Left renal pelvis (tissue), 4 donors: ENCODE data around the gene PTPRN. TPM values are rescaled to one million over a fixed set of nuclear protein-coding genes. Genes with fewer than 3 reads are reported as not detected.
"Not testable (repeated sequence)": the region's sequence is repeated elsewhere in the genome, so short reads cannot be mapped to it uniquely, and the experiment has no call there.

Source experiments
- DNase-seq, 4 donors: peaks; one replicate each; pipeline ENCODE4 v3.0.0-alpha.2; 2013; ENCODE audit warnings: low read depth in 4 of 4, low spot score in 3 of 4
- polyA plus RNA-seq, 4 donors: library from polyadenylated mRNA; unstranded; fragments of 120-200 nt; gene quantifications; one replicate each; pipeline ENCODE4 v1.2.1, GENCODE V29; 2013; ENCODE audit not compliant: insufficient read length in 4 of 4

PTPRN gene
- polyA plus RNA-seq: under 1 TPM; 0.09 to 0.53 (median 0.20) TPM

DNA sequence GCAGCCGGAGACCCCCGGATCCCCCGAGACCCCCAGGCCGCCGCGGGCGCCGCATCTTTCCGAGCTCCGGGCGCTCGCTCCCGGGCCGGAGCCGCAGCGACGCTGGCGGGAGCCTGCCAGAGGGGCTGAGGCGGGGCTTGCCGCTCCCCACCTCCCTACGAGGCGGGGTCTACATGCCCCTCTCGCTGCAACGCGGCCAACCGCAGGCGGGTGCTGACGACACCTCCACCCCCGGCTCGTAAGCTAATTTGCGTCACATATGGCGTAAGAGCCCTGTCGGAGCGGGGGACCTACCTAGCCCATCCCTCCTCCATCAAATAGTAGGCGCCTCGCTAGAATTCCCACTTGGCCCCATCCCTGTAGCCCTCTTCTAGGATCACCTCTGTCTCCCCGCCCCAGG, at the start of gene PTPRN:
Gene PTPRN, minus strand, starts transcription at position 124 of the 400 bp plus-strand sequence. Its CDS starts 69 bp downstream, at position 55.
- DNase-seq: no peak

DNA sequence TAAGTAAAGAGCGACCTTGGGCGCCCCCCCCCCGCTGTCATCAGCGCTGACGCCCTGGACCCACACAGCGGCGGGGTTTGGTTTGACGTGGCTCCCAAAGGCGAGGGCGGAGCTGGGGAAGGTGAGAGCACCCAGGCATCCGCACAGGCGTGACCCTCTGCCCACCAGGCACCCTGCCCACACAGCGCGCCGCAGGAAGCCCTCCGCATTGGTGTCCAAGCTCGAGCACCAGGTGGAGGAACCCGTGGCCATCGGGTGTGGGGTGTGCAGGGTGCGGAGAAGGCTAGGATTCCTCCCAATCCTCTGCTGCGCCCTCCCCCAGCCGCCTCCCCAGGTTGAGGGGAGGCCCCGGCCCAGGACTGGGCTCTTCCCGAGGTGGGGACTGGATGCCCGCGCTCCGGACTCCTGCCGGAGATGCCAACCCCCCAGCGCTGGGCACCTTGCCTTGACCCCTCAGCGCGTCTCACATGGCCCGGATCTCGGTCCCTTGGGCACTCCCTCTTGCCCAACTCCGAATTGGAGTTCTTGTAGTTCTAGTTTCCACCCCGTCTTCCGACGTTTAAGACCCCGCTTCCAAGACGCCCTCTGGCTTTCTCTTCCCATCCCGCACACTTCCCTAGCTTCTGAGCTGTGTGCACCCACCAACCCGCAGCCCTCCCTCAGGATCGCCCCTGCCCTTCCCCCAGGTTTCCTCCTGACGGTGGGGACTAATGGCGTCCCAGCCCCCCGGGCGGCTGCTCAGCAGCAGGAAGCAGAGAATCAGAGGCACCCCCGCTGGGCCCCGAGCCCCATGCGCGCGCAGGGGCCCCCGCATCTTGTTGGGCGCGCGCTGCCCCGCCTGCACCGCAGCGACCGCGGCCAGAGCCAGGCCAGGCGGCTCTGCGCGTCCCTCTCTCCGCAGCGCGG, 49.2 kb upstream of the PTPRN start:
- no peak for DNase-seq

DNA sequence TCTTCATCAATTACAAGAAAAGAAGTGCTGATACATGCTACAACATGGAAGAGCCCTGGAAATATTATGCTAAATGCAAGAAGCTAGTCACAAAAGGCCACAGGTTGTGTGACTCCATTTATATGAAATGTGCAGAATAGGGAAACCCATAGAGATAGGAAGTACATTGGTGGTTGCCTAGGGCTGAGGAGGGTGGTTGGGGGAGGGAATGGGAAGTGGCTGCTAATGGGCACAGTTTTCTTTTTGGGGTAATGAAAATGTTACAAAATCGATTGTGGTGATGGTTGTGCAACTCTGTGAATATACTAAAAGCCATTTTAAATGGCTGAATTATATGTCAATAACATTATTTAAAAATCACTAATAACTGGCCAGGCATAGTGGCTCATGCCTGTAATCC, 47.6 kb upstream of the PTPRN start:
- DNase-seq: no peak

DNA sequence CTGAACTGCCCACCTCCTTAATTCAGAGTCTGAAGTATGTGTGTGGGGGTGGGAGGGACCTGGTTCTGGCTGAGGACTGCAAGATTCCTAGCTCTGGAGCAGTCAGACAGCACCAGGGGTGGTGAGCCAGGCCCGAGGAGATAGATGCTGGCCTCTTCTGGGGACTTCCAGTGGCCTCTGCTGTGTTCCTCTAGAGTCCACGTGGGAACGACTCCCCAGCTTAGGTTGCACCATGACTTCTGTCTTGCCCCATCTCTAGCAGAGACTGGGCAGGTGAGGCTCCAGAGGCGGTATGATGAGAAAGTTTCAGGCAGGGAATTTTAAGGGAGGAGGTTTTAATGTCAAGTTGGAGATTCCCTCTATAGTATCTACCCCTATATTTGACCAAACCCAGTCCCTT, 45.4 kb upstream of the PTPRN start:
- no peak for DNase-seq

DNA sequence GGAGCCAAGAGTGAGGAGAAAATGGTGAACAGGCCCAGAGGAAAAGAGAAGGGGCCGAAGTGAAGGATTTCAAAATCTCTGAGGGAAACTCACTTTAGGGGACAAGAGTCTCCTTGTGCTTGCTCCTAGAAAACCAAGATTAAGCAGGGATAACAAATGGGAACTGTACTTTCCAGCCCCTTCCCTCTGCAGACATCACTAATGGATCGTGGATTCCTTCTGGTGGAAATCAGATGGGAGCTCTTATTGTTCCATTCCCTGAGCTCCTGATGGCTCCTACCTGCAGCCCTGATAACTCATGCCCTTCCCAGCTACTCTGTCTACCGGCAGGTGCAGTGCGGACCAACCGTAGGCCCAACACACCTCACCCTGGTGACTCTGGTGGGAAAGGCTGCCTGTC, 43.9 kb upstream of the PTPRN start:
- no peak for DNase-seq

DNA sequence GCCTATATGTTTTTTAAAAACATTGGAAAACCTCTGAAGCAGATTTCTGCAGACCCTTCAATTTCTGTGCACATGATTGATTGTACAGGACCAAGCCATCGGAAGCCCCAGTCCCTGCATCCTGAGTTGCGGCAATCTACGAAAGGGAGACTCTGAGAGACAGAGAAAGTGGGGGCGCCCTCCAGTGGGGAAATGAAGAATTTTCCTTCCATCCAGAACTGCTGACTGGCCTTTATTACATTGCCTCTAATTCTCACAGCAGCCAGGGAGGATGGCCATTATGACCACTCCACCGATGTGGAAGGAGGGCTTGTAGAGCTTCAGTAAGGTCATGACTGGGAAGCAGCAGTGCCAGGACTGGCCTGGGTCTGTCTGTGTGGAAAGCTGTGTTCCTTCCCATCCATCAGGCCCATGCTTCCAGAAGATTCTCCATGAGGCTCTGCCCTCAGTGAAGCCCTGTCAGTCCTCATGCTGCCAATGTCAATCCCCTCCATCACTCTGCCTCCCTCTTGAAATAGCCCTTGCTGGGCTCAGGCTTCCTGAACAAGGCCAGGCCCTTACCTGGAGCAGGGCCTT, 43.3 kb upstream of the PTPRN start:
- DNase-seq: peak in 1 of 4 donors; percentile 19

DNA sequence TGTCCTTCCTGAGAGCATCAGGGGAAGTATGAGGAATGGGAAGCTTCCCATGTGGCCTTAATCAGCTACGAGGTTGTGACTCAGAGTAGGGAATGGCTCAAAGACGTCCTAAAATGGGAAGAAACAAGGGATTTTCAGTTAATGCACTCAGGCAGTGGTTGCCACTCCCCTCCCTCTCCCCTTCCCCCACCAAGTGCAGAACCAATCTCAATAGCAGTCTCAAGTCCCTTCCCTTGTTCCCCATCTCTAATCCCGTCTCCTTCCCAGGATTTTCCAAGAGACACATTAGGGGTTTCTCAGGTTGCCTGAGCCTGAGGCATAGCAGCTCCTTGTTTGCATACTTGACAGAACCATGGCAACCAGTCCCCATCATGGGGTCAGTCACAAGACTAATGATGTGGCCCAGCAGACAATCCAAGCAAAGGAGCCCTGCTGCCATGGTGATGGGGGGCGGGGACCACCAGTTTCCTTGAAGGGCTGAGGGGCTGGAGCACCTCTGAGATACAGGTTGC, 41.6 kb upstream of the PTPRN start:
- no peak for DNase-seq

DNA sequence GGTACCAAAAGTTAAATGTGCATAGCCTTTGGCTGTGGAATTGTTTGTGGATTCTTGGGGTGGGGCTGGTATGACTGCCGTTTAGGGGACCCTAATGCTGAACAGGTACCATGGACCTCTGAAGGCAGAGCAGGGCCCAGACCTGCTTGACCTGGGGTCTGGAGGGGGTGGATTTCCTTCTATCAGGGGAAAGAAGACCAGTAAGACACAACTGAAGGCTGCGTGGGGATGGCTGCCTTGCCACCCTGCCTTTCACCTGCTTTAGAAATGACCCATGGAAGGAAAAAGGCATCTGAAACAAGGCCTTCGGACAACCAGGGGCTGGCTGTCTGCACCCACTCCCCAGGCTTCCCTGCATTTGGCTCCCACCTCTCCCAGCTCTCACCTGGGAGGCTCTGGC, 41.0 kb upstream of the PTPRN start:
- DNase-seq: no peak

DNA sequence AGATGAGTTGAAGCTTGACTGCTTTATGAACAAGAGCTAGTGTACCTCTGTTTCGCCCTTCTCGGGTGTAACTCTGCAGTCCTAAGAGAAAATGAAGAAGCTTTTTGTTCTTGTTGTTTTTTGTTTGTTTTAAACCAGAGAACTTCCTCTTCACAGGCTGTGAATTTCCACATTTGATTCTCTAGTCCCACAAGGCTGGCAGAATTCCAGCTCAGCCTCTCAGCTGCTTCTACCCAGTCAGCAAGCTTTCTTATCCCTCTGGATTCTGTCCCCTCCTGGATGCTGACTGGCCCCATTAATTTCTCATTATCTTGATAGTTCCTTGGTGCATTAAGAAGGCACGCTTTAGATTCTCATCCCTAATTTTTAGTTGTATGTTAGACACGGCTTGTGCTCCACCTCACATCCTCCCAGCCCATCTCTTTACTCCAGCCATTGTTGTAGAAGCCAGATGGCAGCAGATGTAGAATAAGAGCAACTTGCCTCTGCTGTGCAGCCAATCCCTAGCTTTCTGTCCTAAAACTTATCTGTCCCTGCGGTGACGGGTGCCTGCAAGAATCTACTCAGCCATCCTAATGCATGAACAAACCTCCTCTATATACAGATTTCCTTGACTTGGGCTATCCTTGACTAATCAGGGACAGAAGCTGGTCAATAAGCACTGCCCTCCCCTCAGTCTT, 35.7 kb upstream of the PTPRN start:
- no peak for DNase-seq

DNA sequence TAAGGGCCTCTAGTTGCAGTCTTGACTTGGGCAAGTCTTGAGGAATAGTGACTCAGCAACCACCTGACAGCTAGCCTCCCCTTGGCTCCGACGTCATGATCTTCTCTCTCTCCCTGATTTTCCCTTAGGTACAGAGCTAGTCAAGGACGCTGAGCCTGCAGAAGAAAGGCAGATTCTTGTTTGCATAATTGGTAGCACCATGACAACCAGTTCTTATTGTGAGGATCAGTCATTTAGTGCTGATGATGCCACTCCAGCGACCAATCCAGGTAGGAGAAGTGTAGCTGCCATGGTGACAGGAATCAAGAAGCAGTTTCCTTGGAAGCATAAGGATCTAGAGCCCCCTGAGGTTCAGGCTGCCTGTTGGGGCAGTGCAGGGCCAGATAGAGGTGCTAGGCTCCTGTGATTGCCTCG, 26.2 kb upstream of the PTPRN start:
- no peak for DNase-seq

DNA sequence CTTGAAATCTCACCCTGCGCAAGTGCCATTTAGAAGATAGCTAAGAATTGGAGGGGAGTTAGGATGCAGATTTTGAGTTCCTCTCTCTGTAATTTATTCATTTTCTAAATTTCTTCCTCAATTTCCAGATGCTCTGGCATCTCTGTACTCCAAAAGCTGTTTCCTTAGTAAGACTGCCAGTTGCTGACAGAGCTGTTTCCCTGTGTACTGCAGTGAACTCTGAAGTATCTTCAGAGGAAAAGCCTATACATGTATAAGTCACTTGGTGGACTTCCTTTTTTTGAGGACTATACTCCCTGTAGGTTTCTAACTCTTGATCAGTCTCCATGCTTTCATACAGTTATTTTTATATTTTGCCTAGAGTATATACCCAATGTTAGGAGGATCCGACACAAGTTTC, 24.9 kb upstream of the PTPRN start:
- DNase-seq: no peak

DNA sequence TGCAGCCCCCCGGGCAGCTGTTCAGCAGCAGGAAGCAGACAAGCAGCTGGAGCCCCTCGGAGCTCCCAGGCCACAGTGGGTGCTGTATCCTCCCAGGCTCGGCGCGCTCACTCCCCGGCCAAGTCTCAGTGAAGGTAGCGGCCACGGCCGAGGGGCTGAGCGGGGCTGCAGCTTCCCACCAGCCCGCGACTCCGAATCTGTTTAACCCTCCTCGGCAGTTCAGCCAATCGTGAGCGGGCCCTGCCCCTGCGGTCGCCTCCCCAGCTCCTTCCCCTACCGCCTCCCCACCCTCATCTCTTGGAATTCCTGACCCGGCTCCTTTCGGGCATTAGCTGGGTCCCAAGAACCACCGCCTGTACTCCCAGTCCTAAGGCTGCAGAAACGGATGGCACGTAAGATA, 23.3 kb upstream of the PTPRN start, which contains the start of gene RESP18:
Gene RESP18, minus strand, starts transcription at position 203 of the 400 bp plus-strand sequence.
- DNase-seq: no peak

DNA sequence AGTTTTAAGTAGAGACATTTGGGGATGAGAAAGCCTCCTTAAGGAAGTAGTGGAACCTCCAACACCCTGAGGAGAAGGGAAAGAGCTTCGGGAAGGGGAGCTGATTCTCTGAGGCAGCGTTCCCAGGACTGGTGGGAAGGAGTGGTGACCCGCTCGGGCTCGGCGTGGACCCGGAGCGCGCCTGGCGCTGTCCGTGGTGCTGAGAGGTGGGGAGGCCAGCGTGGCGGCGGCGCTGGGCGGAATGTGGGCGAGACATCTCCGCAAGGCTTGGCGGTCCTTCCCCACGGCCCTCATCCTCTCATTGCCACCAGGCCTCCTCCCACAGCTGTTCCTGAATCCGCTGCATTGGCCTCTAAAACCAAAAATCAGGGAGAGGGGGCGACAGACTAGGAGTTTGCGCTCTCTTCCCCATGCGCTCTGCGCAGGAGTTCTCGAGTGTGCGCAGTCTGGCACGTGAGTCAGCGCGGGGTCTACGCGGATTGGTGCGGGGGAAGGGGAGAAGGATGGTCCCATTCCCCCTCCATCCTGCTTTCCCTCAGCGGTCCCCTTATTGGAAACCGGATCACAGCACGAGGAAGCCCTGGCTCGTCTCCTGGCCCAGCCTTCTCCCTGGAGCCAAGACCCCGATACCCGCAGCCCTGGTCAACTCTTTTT, 22.5 kb upstream of the PTPRN start:
- peak in 2 of 4 donors; percentile 20 to 39 for DNase-seq

DNA sequence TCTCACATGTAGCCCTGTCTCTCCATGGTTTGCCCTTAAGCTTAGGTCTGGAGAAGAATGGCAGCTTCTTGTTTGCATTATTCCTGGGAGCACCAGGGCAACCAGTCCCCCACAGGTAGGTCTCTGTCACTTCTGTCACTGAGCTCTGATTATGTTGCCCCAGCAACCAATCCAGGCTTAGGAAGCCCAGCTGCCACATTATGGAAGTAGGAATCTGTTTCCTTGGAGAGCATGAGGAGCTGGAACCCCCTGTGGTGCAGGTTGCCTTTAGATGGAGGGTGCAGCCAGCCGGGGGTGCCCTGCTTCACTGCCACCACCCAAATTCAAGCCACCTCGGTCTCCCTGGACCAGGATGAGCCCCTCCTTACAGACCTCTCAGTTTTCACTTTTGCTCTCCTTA, 18.5 kb upstream of the PTPRN start:
- no peak for DNase-seq

DNA sequence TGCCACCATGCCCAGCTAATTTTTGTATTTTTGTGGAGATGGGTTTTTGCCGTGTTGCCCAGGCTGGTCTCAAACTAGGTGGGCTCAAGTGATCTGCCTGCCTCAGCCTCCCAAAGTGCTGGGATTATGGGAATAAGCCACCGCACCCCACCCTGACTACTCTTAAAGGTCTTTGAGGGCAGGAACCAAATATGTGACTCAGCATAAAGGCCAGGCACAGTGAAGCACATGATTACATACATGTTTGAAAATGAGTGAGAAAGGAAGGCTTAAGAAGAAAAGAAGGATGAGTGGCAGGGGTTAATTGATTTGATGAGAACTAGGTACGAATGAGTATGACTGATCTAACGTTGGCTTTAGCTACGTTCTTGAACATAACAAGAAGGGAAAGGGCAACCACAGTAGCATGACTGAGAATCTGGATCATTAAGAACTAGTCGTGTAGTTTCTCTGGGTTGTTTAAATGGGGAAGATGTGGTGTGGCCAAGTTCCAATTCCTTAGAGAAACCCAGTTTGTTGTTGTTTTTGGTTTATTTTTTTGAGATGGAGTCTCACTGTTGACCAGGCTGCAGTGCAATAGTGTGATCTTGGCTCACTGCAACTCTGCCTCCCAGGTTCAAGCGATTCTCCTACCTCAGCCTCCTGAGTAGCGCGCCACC, 16.6 kb upstream of the PTPRN start:
- DNase-seq: no peak

DNA sequence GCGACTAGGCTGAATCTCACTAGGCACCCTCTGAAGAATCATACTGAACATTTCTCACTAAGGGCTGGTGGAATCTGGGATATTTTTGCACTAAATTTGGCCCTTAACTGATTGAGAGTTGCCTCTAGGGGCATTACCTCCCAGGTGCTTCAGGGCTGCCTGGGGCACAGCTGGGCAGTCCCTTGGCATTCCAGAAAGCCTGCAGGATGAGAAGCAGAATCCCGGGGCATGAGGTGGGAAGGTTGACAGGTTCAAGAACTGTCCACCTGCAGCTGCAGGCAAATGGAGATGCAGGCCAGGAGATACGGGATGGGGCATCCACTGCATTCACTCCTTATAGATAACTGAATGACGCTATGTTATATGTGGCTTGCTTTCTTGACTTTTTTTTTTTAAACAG, 15.9 kb upstream of the PTPRN start:
- DNase-seq: no peak

DNA sequence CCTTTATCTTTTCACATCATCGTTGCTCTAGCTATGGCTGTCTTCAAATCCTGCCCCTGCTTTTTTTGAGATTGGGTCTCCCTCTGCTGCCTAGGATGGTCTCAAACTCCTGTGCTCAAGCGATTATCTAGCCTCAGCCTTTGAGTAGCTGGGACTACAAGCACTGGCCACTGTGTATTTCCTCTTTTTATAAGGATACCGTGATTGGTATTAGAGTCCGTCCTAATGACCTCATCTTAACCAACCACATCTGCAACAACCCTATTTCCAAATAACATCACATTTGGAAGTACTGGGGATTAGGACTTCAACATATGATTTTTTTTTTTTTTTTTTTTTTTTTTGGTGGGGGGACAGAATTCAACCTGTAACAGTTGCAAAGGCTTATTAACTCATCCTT, 14.2 kb upstream of the PTPRN start:
- no peak for DNase-seq

DNA sequence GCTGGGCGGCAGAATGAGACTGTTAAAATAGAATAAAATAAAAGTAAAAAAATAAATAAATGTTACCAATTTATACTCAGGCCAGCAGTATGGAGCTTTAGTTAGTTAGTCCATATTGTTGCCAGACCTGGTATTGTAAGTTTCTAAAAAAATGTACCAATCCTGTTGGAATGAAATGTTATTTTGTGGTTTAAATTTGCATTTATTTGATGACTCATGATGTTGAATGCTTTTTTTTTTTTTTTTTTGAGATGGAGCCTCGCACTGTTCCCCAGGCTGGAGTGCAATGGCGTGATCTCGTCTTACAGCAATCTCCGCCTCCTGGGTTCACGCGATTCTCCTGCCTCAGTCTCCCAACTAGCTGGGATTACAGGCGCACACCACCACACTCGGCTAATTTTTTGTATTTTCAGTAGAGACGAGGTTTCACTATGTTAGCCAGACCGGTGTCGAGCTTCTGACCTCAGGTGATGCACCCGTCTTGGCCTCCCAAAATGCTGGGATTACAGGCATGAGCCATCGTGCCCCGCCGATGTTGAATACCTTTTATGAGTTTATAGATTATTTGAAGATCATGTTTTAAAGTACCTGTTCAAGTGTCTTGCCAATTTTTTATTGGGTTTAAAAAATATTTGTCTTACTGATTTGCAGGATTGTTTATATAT, 5.7 kb upstream of the PTPRN start:
- DNase-seq: no peak

DNA sequence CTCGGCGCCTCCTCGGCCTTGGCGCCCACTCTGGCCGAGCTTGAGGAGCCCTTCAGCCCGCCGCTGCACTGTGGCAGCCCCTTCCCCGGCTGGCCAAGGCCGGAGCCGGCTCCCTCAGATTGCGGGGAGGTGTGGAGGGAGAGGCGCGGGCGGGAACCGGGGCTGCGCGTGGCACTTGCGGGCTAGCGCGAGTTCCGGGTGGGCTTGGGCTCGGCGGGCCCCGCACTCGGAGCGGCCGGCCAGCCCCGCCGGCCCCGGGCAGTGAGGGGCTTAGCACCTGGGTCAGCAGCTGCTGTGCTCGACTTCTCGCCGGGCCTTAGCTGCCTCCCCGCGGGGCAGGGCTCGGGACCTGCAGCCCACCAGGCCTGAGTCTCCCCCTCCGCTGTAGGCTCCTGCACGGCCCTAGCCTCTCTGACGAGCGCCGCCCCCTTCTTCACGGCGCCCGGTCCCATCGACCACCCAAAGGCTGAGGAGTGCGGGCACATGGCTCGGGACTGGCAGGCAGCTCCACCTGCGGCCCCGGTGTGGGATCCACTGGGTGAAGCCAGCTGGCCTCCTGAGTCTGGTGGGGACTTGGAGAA, 3.6 kb upstream of the PTPRN start:
- DNase-seq: not testable (repeated sequence)
